ENCODE measurements around the gene DNM1.

The DNM1 gene

DNA sequence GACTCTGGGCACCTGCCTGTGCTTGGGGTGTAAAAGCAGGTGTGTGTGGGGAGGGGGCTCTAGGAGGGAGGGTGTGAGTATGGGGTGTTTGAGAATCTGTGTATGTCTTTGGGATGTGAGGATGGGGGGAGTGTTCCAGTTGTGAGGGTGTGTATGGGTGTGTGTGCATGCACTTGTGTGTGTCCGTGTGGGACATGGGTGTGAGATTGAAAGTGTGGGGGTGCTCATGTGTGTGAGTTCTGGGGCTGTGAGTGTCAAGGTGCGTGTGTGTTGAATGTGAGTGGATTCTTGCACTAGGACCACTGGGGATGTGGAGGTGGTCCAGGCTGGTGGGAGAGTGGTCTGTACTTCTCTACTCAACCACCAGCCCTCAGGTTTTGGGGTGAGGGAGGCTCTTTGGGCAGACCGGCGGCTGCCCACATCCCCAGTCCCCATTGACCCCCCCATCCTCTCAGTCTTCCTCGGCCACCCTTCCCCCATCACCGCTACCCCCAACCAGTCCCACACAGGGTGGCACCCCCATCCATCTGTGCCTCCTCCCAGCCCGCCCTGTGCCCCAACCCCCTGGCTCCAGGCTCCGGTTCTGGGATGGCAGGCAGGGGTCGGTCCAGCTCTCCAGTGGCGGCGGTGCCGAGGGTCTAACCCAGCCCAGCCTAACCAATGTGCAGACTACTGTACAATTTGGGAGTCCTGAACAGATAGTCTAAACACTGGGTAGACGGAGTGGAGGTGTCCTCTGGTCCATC is 41.1 kb downstream of the DNM1 start:
- CTCF ChIA-PET, result no interaction called here
- peak overlapping the region; percentile 67 for H3K4me3 ChIP-seq (ENCODE audit: low read depth, low read length)
- no peak for DNase-seq (ENCODE audit: low read depth, low spot score)
- no peak for TF ChIP-seq CTCF (IDR thresholded peaks at IDR 0.05; ENCODE audit: insufficient read depth, low read length, missing control alignments)
- POLR2A ChIA-PET, result interaction anchor here (0.9 to 1.6 kb wide), 6 partner anchors 9 to 37 kb away, joined by 3 to 7 read pairs (median 4); partner anchors contain the start of genes GOLGA2 and SWI5

- DNase-seq (ENCODE audit: low read depth, low spot score), result peak; percentile 42
- POLR2A ChIA-PET, result interaction anchor here (0.9 to 1.4 kb wide), 6 partner anchors 9 to 37 kb away, joined by 3 to 7 read pairs (median 4); partner anchors contain the start of genes GOLGA2 and SWI5
- no peak for TF ChIP-seq CTCF (IDR thresholded peaks at IDR 0.05; ENCODE audit: insufficient read depth, low read length, missing control alignments)
- CTCF ChIA-PET, result interaction anchor here (1.4 to 2.6 kb wide), 2 partner anchors 10 to 14 kb away, joined by 3 to 37 read pairs; no protein-coding TSS in a partner anchor
- peak overlapping the region; percentile 67 for H3K4me3 ChIP-seq (ENCODE audit: low read depth, low read length)
These were observed 41.7 kb downstream of the DNM1 start for GRCh38 chr9:128244837-128245231.

DNA sequence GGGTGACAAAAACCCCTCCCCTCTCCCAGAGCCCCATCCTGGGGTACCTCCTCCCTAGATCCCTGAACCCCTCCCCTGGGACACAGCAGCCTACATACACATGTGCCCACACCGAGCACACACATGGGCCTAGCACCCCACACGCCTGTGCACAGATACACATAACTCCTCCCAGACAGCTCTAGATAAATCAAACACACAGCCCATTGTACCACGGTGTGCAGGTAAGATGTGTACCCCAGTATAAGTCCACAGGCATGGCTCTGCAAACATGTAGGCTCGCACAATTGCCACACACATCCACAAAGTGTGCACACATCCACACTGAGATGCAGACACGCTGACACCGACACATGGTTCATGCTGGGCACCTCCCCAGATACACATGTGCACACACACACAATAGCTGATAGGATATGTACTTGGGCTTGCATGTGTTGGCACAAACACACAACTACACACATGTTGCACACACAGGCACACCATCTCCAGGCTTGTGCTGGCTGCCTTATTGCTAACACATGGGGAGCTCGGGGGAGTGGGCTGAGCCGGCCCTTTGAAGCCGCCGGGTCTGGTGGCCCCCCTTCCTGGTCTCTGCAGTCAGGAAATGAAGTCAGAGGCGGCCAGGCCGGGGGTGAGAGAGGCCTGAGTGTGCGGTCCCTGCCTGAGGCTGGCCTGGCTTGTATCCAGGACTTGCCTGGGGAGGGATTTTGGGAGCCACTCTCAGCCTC is 42.4 kb downstream of the DNM1 start:
- no peak for DNase-seq (ENCODE audit: low read depth, low spot score)
- CTCF ChIA-PET, result interaction anchor here (1.4 to 2.6 kb wide), 2 partner anchors 10 to 14 kb away, joined by 3 to 37 read pairs; no protein-coding TSS in a partner anchor
- POLR2A ChIA-PET, result interaction anchor here (0.9 to 1.4 kb wide), 5 partner anchors 9 to 38 kb away, joined by 3 to 7 read pairs (median 3); partner anchors contain the start of genes GOLGA2 and SWI5
- H3K4me3 ChIP-seq (ENCODE audit: low read depth, low read length), result peak overlapping the region; percentile 12
- TF ChIP-seq CTCF (IDR thresholded peaks at IDR 0.05; ENCODE audit: insufficient read depth, low read length, missing control alignments), result no peak

- DNase-seq (ENCODE audit: low read depth, low spot score), result no peak
- H3K4me3 ChIP-seq (ENCODE audit: low read depth, low read length), result no peak overlapping the region
- no peak for TF ChIP-seq CTCF (IDR thresholded peaks at IDR 0.05; ENCODE audit: insufficient read depth, low read length, missing control alignments)
- POLR2A ChIA-PET, result interaction anchor here (0.9 kb wide), 1 partner anchor 29 kb away, joined by 3 read pairs; the partner anchor contains the start of genes GOLGA2 and SWI5
- CTCF ChIA-PET, result interaction anchor here (1.0 to 2.6 kb wide), 2 partner anchors 9 to 56 kb away, joined by 3 to 37 read pairs; no protein-coding TSS in a partner anchor
These were observed 43.3 kb downstream of the DNM1 start for GRCh38 chr9:128246471-128246870.

DNA sequence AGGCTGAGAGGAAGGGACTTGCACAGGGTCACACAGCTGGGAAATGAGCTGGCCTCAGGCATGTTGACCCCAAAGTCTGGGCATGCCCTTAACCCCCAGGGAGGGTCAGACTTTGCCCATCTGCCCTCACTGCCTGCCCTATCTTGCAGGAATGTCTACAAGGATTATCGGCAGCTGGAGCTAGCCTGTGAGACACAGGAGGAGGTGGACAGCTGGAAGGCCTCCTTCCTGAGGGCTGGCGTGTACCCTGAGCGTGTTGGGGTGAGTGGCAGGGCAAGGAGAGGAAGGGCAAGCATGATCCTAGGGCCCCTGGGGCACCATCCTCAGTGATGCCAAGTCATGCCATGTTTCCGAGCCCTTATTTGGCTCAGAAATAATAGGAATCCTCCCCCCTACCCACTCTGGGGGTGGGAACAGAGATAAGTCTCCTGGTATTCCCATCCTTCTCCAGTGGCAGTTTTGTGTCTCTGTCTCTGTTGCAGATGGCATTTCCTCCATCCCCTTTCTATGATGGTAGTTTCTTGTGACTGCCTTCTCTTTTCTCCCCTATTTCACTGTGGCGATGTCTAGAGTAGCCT is 44.1 kb downstream of the DNM1 start:
- POLR2A ChIA-PET, result no interaction called here
- CTCF ChIA-PET, result interaction anchor here (1.0 to 2.6 kb wide), 2 partner anchors 8 to 57 kb away, joined by 3 to 37 read pairs; no protein-coding TSS in a partner anchor
- no peak for DNase-seq (ENCODE audit: low read depth, low spot score)
- no peak for TF ChIP-seq CTCF (IDR thresholded peaks at IDR 0.05; ENCODE audit: insufficient read depth, low read length, missing control alignments)
- no peak overlapping the region for H3K4me3 ChIP-seq (ENCODE audit: low read depth, low read length)

Measured in AG04449 (cell line).